Panc1 (cell line): ENCODE results near the gene C1QTNF3. TPM values are rescaled to one million over a fixed set of nuclear protein-coding genes. Genes with fewer than 3 reads are reported as not detected.
A peak's percentile ranks its signal among the peaks of the same experiment; 100 is the strongest.

Experiments used
- ATAC-seq: fragments of 200-7000 bp; cut with Tn5 transposase; 2 replicates; pipeline ENCODE4 v1.9.1; 2020; ENCODE audit warnings: mild to moderate bottlenecking, moderate library complexity
- BruUV-seq: library from RNA; stranded (reverse); fragments of 400-500 nt; replicated peaks from 2 replicates; lab custom pipeline; 2021; lab: Mats Ljungman, UMichigan
- CTCF ChIA-PET: fragments of 300-600 bp; sonication (Branson Sonifier 250); formaldehyde crosslinking; loops from one replicate; lab custom pipeline; 2022; ENCODE audit warnings: antibody characterized with exemption; lab: Charles Lee
- POLR2A ChIA-PET: fragments of 300-600 bp; sonication (Branson Sonifier 250); formaldehyde crosslinking; loops from one replicate; lab custom pipeline; 2022; ENCODE audit warnings: antibody characterized with exemption; lab: Charles Lee
- DNase-seq: peaks from one replicate; pipeline ENCODE4 v3.0.0-alpha.2; 2010; ENCODE audit warnings: low read depth, low spot score
- H3K27ac ChIP-seq: 2 replicates; pipeline ENCODE4 v1.5.1; 2011; ENCODE audit warnings: mild to moderate bottlenecking, low read length, inconsistent platforms
- H3K27me3 ChIP-seq: fragments of 200-500 bp; sonication (Bioruptor generic); 2 replicates; pipeline ENCODE4 v1.6.0; 2014; ENCODE audit warnings: low read length, inconsistent platforms; ENCODE audit not compliant: control insufficient read depth, insufficient read depth
- H3K36me3 ChIP-seq: fragments of 200-500 bp; sonication (Bioruptor generic); 2 replicates; pipeline ENCODE4 v1.5.1; 2014; ENCODE audit warnings: inconsistent platforms, mild to moderate bottlenecking, low read length, moderate library complexity; ENCODE audit not compliant: control insufficient read depth, insufficient read depth
- H3K4me1 ChIP-seq: 2 replicates; pipeline ENCODE4 v1.5.1; 2011; ENCODE audit warnings: inconsistent platforms, mild to moderate bottlenecking, low read length, moderate library complexity; ENCODE audit not compliant: control insufficient read depth, insufficient read depth
- H3K4me3 ChIP-seq, 2 experiments: 2 replicates each; pipeline ENCODE4 v1.5.1; 2011 to 2012; ENCODE audit warnings: low read depth in 2 of 2, low read length in 2 of 2, mild to moderate bottlenecking in 2 of 2, inconsistent platforms in 1 of 2, moderate library complexity in 1 of 2
- H3K9me3 ChIP-seq: fragments of 200-500 bp; sonication (Bioruptor generic); 2 replicates; pipeline ENCODE4 v1.5.1; 2014; ENCODE audit warnings: low read depth, mild to moderate bottlenecking, inconsistent platforms, low read length, moderate library complexity; ENCODE audit not compliant: control insufficient read depth, insufficient read depth
- POLR2AphosphoS5 ChIP-seq: IDR thresholded peaks from 2 replicates; pipeline ENCODE4 v1.6.1; 2012; ENCODE audit warnings: mild to moderate bottlenecking, low read depth, low read length, moderate library complexity
- SIN3A ChIP-seq: IDR thresholded peaks from 2 replicates; pipeline ENCODE4 v1.6.1; 2012; ENCODE audit warnings: low read depth, mild to moderate bottlenecking, low read length, moderate library complexity, borderline replicate concordance; ENCODE audit not compliant: insufficient read depth
- TCF7L2 ChIP-seq: IDR thresholded peaks from 2 replicates; pipeline ENCODE4 v1.6.1; 2011; ENCODE audit warnings: mild to moderate bottlenecking, low read depth, low read length, inconsistent platforms
- in situ Hi-C: cut with HindIII; loops from 2 replicates; pipeline ENCODE4 v1.10.0; 2016; ENCODE audit warnings: low sequenced_read_pairs, low pct_unique_long_range_greater_than_20kb
- intact Hi-C: fragments of 100-400 bp; cut with micrococcal nuclease; formaldehyde crosslinking; loops from one replicate; pipeline ENCODE4 v1.10.0; 2022; ENCODE audit not compliant: unreplicated experiment
- total RNA-seq: library from RNA; stranded (reverse); gene quantifications from one replicate; pipeline ENCODE4 v1.2.1, GENCODE V29; 2021; ENCODE audit not compliant: unreplicated experiment
- TF ChIP-seq, protein P1 (sequence below): fragments of 450-650 bp; IDR thresholded peaks from 2 replicates; pipeline ENCODE4 v1.5.1; 2017; ENCODE audit warnings: mild to moderate bottlenecking
- TF ChIP-seq, protein P2 (sequence below), 2 experiments: IDR thresholded peaks; 2 replicates each; pipeline ENCODE4 v1.6.1; 2011 to 2012; ENCODE audit warnings: low read depth in 2 of 2, control low read depth in 1 of 2, low read length in 1 of 2, mild to moderate bottlenecking in 1 of 2, moderate library complexity in 1 of 2; ENCODE audit not compliant: insufficient read depth in 1 of 2

Gene C1QTNF3
- total RNA-seq, 1 experiment from 2014 or later: 2.1 TPM

DNA sequence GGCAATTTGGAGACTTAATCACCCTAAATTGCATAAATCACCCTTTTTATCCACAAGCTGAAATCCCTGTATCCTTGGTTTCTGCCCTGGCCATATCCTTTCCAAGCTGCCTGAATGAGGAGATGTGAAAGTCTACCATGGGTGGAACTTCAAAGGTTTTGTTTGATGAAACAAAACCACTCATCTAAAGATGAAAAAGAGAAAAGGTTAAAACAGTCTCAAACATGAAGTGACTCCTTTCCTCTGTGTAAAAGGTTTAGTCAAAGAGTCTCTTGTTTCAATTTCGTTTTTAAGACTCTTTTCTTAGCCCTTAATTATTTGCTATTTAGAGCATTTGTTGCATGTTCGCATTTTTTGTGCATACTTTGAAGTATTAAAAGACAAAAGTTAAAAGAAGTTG, 69.7 kb downstream of the C1QTNF3 start:
- Histone ChIP-seq H3K9me3 (no peaks in the 10 kb centered on the region), H3K4me1 (no peaks in the 10 kb centered on the region), H3K27ac (no peak overlapping the region), H3K36me3 (no peaks in the 10 kb centered on the region), H3K27me3 (peaks cover 7% of the 10 kb centered on the region), H3K4me3 (no peak overlapping the region)
- in situ Hi-C loops: no loop called here
- no peak for ATAC-seq
- no peak for DNase-seq
- intact Hi-C loops: no loop called here
- CTCF ChIA-PET: no interaction called here
- BruUV-seq: no TSS peak
- TF ChIP-seq POLR2AphosphoS5: no peak
- TF ChIP-seq, protein P1, sequence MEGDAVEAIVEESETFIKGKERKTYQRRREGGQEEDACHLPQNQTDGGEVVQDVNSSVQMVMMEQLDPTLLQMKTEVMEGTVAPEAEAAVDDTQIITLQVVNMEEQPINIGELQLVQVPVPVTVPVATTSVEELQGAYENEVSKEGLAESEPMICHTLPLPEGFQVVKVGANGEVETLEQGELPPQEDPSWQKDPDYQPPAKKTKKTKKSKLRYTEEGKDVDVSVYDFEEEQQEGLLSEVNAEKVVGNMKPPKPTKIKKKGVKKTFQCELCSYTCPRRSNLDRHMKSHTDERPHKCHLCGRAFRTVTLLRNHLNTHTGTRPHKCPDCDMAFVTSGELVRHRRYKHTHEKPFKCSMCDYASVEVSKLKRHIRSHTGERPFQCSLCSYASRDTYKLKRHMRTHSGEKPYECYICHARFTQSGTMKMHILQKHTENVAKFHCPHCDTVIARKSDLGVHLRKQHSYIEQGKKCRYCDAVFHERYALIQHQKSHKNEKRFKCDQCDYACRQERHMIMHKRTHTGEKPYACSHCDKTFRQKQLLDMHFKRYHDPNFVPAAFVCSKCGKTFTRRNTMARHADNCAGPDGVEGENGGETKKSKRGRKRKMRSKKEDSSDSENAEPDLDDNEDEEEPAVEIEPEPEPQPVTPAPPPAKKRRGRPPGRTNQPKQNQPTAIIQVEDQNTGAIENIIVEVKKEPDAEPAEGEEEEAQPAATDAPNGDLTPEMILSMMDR: no peak
- TF ChIP-seq, protein P2, sequence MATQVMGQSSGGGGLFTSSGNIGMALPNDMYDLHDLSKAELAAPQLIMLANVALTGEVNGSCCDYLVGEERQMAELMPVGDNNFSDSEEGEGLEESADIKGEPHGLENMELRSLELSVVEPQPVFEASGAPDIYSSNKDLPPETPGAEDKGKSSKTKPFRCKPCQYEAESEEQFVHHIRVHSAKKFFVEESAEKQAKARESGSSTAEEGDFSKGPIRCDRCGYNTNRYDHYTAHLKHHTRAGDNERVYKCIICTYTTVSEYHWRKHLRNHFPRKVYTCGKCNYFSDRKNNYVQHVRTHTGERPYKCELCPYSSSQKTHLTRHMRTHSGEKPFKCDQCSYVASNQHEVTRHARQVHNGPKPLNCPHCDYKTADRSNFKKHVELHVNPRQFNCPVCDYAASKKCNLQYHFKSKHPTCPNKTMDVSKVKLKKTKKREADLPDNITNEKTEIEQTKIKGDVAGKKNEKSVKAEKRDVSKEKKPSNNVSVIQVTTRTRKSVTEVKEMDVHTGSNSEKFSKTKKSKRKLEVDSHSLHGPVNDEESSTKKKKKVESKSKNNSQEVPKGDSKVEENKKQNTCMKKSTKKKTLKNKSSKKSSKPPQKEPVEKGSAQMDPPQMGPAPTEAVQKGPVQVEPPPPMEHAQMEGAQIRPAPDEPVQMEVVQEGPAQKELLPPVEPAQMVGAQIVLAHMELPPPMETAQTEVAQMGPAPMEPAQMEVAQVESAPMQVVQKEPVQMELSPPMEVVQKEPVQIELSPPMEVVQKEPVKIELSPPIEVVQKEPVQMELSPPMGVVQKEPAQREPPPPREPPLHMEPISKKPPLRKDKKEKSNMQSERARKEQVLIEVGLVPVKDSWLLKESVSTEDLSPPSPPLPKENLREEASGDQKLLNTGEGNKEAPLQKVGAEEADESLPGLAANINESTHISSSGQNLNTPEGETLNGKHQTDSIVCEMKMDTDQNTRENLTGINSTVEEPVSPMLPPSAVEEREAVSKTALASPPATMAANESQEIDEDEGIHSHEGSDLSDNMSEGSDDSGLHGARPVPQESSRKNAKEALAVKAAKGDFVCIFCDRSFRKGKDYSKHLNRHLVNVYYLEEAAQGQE (IDR thresholded peaks at IDR 0.05; ENCODE audit: insufficient read depth in 1 of 2, low read depth in 2 of 2, low read length in 1 of 2): no peak
- no peak for TF ChIP-seq TCF7L2
- no peak for TF ChIP-seq SIN3A
- POLR2A ChIA-PET: no interaction called here

DNA sequence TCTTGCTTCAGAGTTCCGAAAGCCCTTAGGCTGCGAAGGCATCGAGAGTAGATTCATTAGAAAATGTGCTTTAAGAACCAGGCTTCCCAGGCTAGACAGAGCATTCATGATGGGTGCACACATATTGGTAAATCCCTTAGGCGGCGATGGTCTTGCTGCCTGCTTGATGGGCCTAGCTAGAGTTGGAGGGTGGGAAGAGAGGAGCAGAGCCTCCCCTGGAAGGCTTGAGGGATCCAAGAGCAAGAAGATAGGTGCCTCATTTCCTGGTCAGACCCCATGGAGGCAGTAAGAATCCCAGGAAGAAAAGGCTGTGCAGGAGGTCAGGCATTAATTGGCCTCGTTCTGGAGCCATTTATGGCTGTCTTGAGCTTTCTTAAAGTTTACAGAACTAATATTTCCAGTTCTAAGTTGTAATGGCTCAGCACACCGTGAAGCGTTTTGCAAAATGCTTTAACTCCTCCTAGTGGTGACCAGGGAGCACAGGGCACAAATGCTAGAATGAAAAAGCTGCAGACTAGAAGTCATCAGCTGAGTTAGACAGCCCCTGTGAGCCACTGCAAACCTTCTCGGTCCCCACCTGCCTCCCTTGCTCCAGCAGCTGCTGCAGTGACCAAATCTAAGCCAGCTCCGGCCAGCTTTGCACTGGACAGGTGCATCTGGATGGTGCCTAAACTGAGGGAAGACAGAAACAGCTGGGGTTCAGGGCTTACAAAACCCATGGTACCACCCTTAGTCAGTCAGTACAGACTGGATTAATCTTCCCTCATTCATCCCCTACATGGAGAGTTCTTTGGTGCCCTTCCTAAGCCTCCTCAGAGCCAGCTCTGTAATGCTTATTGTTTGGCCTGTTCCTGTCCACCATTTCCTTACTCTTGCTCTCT, 73.2 kb downstream of the C1QTNF3 start:
- ChIA-PET CTCF (no interaction called here), POLR2A (no interaction called here)
- no peaks in the 10 kb centered on the region for H3K9me3 ChIP-seq
- TF ChIP-seq, protein P1: peak; percentile 79
- TF ChIP-seq POLR2AphosphoS5: no peak
- no peak for TF ChIP-seq TCF7L2
- H3K4me1 ChIP-seq: no peaks in the 10 kb centered on the region
- DNase-seq (peak; percentile 18), ATAC-seq (peak; percentile 82; the same call in 1 of the 2 replicates)
- no peak overlapping the region for H3K27ac ChIP-seq
- H3K36me3 ChIP-seq: no peaks in the 10 kb centered on the region
- intact Hi-C loops: no loop called here
- in situ Hi-C loops: no loop called here
- no TSS peak for BruUV-seq
- peaks cover 7% of the 10 kb centered on the region for H3K27me3 ChIP-seq
- H3K4me3 ChIP-seq: no peak overlapping the region
